Measurements from ENCODE around the gene SSBP1. TPM values are rescaled to one million over a fixed set of nuclear protein-coding genes. Genes with fewer than 3 reads are reported as not detected.

Gene SSBP1
- total RNA-seq, 1 donor from 2014 or later = 83.8 TPM

DNA sequence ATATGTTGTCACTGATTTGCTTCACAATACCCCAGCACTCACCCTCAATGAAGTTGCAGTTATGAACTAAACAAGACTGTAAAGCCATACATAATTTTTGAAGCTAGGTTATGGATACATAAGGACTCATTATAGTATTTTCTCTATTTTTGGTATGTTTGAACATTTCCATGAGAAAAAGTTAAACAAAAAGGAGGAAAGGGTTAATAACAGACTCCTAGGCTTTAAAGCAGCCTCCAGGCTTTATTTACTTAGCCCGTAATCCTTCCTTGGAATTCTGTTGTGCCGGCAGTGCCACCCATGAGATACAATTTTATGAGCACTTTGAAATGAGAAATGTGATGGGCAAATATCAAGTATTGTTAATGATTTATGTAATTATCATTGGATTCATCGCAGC lies 34.0 kb upstream of the SSBP1 start:
- Histone ChIP-seq H3K27me3 (ENCODE audit: low read depth) (no peaks in the 10 kb centered on the region), H3K27ac (replicated peaks) (no peak overlapping the region), H3K9me3 (replicated peaks) (no peaks in the 10 kb centered on the region), H3K36me3 (no peaks in the 10 kb centered on the region), H3K4me3 (no peak overlapping the region), H3K4me1 (peaks cover 36% of the 10 kb centered on the region)
- TF ChIP-seq, protein P1, sequence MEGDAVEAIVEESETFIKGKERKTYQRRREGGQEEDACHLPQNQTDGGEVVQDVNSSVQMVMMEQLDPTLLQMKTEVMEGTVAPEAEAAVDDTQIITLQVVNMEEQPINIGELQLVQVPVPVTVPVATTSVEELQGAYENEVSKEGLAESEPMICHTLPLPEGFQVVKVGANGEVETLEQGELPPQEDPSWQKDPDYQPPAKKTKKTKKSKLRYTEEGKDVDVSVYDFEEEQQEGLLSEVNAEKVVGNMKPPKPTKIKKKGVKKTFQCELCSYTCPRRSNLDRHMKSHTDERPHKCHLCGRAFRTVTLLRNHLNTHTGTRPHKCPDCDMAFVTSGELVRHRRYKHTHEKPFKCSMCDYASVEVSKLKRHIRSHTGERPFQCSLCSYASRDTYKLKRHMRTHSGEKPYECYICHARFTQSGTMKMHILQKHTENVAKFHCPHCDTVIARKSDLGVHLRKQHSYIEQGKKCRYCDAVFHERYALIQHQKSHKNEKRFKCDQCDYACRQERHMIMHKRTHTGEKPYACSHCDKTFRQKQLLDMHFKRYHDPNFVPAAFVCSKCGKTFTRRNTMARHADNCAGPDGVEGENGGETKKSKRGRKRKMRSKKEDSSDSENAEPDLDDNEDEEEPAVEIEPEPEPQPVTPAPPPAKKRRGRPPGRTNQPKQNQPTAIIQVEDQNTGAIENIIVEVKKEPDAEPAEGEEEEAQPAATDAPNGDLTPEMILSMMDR (IDR thresholded peaks at IDR 0.05; ENCODE audit: borderline replicate concordance) = no peak
- DNase-seq = no peak
- intact Hi-C loops (cut with micrococcal nuclease) = no loop called here

DNA sequence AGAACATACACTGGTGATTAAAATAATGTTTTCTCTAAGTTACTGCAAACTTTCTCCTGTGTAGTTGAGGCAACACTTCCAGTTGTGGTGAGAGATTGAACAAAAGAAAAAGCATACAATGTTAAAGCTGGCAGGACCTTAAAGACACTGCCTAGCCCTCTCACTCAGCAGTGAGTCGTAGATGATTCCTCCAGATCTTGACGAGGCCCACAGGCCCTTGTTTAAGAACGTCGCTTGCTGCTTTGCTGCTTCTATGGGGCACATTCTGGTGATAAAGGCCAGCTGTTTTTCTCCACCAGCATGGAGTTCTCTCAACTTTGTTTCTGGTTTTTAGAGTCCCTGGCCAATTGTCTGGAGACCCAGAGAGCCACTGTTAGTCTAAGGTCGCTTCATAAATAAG lies 33.4 kb upstream of the SSBP1 start:
- intact Hi-C loops (cut with micrococcal nuclease) = no loop called here
- Histone ChIP-seq H3K27me3 (ENCODE audit: low read depth) (no peaks in the 10 kb centered on the region), H3K9me3 (replicated peaks) (no peaks in the 10 kb centered on the region), H3K36me3 (no peaks in the 10 kb centered on the region), H3K27ac (replicated peaks) (no peak overlapping the region), H3K4me3 (no peak overlapping the region), H3K4me1 (peaks cover 32% of the 10 kb centered on the region)
- TF ChIP-seq, protein P1 (IDR thresholded peaks at IDR 0.05; ENCODE audit: borderline replicate concordance) = no peak
- DNase-seq = no peak

DNA sequence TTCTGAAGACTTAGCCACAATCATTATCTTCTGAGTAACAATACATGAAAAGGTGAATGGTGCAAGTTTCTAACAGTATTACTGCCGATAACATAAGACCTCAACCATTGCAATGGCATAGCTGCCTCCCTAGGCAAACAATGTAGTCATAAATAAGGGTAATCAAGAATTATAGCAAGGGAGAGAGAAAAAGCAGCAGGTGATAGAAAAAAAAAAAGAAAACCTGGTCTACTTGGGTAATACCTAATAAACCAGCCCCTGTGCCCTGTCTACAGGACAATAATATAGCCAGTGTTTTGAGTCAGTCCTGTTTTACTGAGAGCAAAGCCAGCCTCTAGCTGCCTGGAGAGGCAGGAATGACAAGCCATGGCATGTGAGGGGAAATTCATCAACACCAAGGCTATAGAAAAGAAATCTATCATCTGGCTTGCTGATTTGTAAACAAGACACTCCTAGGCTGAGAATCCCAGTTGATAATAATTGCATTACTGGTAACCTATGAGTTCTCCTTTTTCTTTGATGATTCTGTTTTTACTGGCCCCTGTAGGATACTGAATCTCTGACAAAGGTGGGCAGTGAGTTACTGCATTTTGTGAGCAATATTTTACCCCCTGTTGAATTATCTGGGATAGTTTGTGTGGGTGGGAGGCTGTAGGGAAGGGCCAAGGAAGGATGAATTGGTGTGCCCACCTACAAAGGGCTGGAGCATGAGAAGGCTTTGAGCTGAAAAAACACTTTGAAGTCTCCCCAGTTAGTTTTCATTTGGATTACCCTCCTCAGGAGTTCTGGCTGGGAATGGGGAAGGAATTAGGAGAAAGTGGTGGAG lies 31.7 kb upstream of the SSBP1 start:
- Histone ChIP-seq H3K9me3 (replicated peaks) (no peaks in the 10 kb centered on the region), H3K4me3 (no peak overlapping the region), H3K4me1 (peaks cover 15% of the 10 kb centered on the region), H3K36me3 (no peaks in the 10 kb centered on the region), H3K27ac (replicated peaks) (no peak overlapping the region), H3K27me3 (ENCODE audit: low read depth) (no peaks in the 10 kb centered on the region)
- TF ChIP-seq, protein P1 (IDR thresholded peaks at IDR 0.05; ENCODE audit: borderline replicate concordance) = no peak
- DNase-seq = no peak
- intact Hi-C loops (cut with micrococcal nuclease) = no loop called here

DNA sequence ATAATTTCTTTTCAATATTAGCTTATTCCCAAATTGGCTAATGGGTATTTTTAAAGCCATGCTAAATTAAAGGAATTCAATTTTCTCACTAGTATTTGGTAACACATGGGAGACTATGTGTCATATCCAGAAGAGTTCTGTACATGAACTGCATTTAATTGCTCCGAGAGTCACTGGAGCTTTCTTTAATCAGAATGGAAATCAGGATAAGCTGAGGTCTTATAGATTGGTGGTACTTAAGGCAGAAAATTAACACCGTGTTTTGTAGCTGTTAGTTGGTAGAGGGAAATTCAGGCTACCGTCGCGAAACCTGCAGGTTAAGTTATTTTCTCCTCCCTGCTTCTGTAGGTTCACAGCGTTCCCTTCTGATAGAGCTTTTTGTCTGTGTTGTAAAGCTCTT lies 29.8 kb upstream of the SSBP1 start, which contains the start of gene WEE2:
Gene WEE2, plus strand, starts transcription at position 3 of the 400 bp plus-strand sequence. CDS start 406 bp downstream, outside the sequence.
- no peak for DNase-seq
- H3K4me3 ChIP-seq = no peak within 1 kb of the TSS
- H3K27ac ChIP-seq (replicated peaks) = no peak within 1 kb of the TSS
- no peaks in the 10 kb centered on the region for H3K36me3 ChIP-seq
- H3K4me1 ChIP-seq = no peaks in the 10 kb centered on the region
- TF ChIP-seq, protein P1 (IDR thresholded peaks at IDR 0.05; ENCODE audit: borderline replicate concordance) = no peak
- H3K27me3 ChIP-seq (ENCODE audit: low read depth) = no peaks in the 10 kb centered on the region
- H3K9me3 ChIP-seq (replicated peaks) = no peaks in the 10 kb centered on the region
- intact Hi-C loops (cut with micrococcal nuclease) = no loop called here

DNA sequence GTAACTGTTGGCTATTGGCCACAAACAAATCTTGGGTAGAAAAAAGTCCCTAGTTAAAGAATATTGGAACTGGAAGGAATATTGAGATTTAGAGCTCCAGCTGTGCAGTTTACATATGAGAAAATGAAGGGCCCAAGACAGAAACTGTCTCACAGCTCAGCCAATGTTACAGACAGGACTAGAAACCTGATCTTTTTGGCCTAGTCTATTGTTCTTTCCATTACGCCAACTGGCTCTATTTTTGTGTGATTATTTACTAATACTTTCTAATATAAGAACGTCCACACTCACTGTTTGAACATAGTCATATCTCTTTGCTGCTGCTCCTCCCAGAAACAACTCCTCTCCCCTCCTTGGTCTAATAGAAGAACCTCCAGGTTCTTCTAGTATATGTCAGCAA lies 28.8 kb upstream of the SSBP1 start:
- TF ChIP-seq, protein P1 (IDR thresholded peaks at IDR 0.05; ENCODE audit: borderline replicate concordance) = no peak
- no peaks in the 10 kb centered on the region for H3K27me3 ChIP-seq (ENCODE audit: low read depth)
- intact Hi-C loops (cut with micrococcal nuclease) = no loop called here
- no peak overlapping the region for H3K4me3 ChIP-seq
- H3K27ac ChIP-seq (replicated peaks) = no peak overlapping the region
- no peaks in the 10 kb centered on the region for H3K36me3 ChIP-seq
- H3K4me1 ChIP-seq = no peaks in the 10 kb centered on the region
- no peaks in the 10 kb centered on the region for H3K9me3 ChIP-seq (replicated peaks)
- no peak for DNase-seq

Data from left ventricle myocardium inferior (tissue), 1 donor.